ENCODE measurements around the gene MROH9. TPM values are rescaled to one million over a fixed set of nuclear protein-coding genes. Genes with fewer than 3 reads are reported as not detected.

Gene MROH9
- total and polyA plus RNA-seq, 2 of the 13 experiments (the other 11 are each of a cell fraction or from before 2014, with no cell fraction given) = not detected

DNA sequence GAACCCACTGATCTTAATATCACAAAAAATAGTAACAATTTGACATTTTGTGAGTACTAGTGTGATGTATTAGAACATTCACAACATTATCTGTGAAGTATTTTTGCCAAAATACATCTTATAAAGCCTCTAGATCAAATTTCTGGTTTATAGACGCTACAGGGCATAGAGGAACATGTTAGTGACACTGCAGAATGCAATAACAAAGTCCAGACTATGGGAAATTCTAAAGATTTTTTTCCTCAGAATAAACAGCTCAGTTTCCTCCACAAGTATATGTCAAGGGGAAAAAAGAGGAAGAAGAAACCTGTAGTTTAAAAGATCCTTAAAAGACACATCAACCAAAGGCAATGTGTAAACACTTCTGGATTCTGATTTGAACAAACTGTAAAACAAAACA lies 26.4 kb upstream of the MROH9 start:
- 0% methylated on average over 1 of the region's 1 CpG for WGBS (ENCODE audit: low lambda C conversion rate)
- CTCF ChIA-PET (ENCODE audit: low intra/inter-chr PET ratio, low total read pairs) = no interaction called here
- TF ChIP-seq FOXM1 (CRISPR knock-in tag; IDR thresholded peaks at IDR 0.05) (no peak), ZNF639 (CRISPR knock-in tag; conservative IDR thresholded peaks at IDR 0.05) (no peak), MED1 (CRISPR knock-in tag; IDR thresholded peaks at IDR 0.05) (no peak), XRCC5 (optimal IDR thresholded peaks at IDR 0.05; ENCODE audit: low read length) (no peak), CEBPB (IDR thresholded peaks at IDR 0.05; ENCODE audit: borderline replicate concordance, low read depth, low read length) (no peak), CCDC6 (CRISPR knock-in tag; IDR thresholded peaks at IDR 0.05) (no peak), ZNF577 (CRISPR knock-in tag; IDR thresholded peaks at IDR 0.05; ENCODE audit: borderline replicate concordance, low read depth) (no peak), KLF12 (CRISPR knock-in tag; IDR thresholded peaks at IDR 0.05; ENCODE audit: borderline replicate concordance) (no peak), ZNF292 (CRISPR knock-in tag; IDR thresholded peaks at IDR 0.05; ENCODE audit: borderline replicate concordance, low read depth) (no peak), ZNF251 (CRISPR knock-in tag; IDR thresholded peaks at IDR 0.05) (no peak)
- TF ChIP-seq, protein P1, sequence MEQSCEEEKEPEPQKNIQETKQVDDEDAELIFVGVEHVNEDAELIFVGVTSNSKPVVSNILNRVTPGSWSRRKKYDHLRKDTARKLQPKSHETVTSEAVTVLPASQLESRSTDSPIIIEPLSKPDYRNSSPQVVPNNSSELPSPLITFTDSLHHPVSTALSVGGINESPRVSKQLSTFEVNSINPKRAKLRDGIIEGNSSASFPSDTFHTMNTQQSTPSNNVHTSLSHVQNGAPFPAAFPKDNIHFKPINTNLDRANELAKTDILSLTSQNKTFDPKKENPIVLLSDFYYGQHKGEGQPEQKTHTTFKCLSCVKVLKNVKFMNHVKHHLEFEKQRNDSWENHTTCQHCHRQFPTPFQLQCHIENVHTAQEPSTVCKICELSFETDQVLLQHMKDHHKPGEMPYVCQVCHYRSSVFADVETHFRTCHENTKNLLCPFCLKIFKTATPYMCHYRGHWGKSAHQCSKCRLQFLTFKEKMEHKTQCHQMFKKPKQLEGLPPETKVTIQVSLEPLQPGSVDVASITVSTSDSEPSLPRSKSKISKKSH (CRISPR knock-in tag; IDR thresholded peaks at IDR 0.05; ENCODE audit: borderline replicate concordance) = no peak
- TF ChIP-seq, protein P2, sequence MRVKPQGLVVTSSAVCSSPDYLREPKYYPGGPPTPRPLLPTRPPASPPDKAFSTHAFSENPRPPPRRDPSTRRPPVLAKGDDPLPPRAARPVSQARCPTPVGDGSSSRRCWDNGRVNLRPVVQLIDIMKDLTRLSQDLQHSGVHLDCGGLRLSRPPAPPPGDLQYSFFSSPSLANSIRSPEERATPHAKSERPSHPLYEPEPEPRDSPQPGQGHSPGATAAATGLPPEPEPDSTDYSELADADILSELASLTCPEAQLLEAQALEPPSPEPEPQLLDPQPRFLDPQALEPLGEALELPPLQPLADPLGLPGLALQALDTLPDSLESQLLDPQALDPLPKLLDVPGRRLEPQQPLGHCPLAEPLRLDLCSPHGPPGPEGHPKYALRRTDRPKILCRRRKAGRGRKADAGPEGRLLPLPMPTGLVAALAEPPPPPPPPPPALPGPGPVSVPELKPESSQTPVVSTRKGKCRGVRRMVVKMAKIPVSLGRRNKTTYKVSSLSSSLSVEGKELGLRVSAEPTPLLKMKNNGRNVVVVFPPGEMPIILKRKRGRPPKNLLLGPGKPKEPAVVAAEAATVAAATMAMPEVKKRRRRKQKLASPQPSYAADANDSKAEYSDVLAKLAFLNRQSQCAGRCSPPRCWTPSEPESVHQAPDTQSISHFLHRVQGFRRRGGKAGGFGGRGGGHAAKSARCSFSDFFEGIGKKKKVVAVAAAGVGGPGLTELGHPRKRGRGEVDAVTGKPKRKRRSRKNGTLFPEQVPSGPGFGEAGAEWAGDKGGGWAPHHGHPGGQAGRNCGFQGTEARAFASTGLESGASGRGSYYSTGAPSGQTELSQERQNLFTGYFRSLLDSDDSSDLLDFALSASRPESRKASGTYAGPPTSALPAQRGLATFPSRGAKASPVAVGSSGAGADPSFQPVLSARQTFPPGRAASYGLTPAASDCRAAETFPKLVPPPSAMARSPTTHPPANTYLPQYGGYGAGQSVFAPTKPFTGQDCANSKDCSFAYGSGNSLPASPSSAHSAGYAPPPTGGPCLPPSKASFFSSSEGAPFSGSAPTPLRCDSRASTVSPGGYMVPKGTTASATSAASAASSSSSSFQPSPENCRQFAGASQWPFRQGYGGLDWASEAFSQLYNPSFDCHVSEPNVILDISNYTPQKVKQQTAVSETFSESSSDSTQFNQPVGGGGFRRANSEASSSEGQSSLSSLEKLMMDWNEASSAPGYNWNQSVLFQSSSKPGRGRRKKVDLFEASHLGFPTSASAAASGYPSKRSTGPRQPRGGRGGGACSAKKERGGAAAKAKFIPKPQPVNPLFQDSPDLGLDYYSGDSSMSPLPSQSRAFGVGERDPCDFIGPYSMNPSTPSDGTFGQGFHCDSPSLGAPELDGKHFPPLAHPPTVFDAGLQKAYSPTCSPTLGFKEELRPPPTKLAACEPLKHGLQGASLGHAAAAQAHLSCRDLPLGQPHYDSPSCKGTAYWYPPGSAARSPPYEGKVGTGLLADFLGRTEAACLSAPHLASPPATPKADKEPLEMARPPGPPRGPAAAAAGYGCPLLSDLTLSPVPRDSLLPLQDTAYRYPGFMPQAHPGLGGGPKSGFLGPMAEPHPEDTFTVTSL (CRISPR knock-in tag; IDR thresholded peaks at IDR 0.05; ENCODE audit: borderline replicate concordance) = no peak
- TF ChIP-seq, protein P3, sequence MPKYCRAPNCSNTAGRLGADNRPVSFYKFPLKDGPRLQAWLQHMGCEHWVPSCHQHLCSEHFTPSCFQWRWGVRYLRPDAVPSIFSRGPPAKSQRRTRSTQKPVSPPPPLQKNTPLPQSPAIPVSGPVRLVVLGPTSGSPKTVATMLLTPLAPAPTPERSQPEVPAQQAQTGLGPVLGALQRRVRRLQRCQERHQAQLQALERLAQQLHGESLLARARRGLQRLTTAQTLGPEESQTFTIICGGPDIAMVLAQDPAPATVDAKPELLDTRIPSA (CRISPR knock-in tag; IDR thresholded peaks at IDR 0.05; ENCODE audit: borderline replicate concordance) = no peak
- TF ChIP-seq, protein P4, sequence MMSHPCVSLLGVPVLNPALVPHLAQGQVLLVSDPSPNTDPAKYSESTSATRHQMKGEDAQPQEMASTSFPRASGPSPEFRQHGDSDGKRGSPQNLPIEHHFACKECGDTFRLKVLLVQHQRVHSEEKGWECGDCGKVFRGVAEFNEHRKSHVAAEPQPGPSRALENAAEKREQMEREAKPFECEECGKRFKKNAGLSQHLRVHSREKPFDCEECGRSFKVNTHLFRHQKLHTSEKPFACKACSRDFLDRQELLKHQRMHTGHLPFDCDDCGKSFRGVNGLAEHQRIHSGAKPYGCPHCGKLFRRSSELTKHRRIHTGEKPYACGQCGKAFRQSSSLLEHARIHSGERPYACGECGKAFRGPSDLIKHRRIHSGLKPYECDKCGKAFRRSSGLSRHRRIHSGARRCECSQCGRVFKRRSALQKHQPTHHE (CRISPR knock-in tag; IDR thresholded peaks at IDR 0.05; ENCODE audit: borderline replicate concordance) = no peak

More for the DNA sequence above, 26.4 kb upstream of the MROH9 start:
- in situ Hi-C loops (cut with HindIII; ENCODE audit: extremely low pct_ligation_motif_present, low pct_unique_long_range_greater_than_20kb) (no loop called here), intact Hi-C loops (cut with micrococcal nuclease; ENCODE audit: unreplicated experiment) (no loop called here)
- BruUV-seq (replicated peaks) = no TSS peak
- no peaks in the 10 kb centered on the region for H3K36me3 ChIP-seq (replicated peaks in 1 of 2; ENCODE audit: control insufficient read depth in 1 of 2, insufficient read depth in 2 of 2, low read length in 2 of 2)
- H3K9me3 ChIP-seq (ENCODE audit: low read length) = no peaks in the 10 kb centered on the region
- H3K79me2 ChIP-seq (ENCODE audit: insufficient read depth, low read length) = no peaks in the 10 kb centered on the region
- no peak overlapping the region for H2AFZ ChIP-seq (ENCODE audit: low read length)
- H3K9ac ChIP-seq (ENCODE audit: insufficient read depth, low read depth, low read length) = no peak overlapping the region
- ATAC-seq = no peak
- no peak overlapping the region for H3K4me3 ChIP-seq (replicated peaks in 1 of 3; ENCODE audit: insufficient read depth in 1 of 3, low read depth in 2 of 3, low read length in 3 of 3)
- no peak overlapping the region for H3K27ac ChIP-seq (ENCODE audit: extremely low read length, insufficient read depth, low read length)
- FAIRE-seq = no peak
- H4K20me1 ChIP-seq (ENCODE audit: insufficient read depth, low read length) = no peaks in the 10 kb centered on the region
- no peaks in the 10 kb centered on the region for H3K27me3 ChIP-seq (ENCODE audit: control insufficient read depth in 1 of 2, insufficient read depth in 2 of 2, low read length in 2 of 2)
- DNase-seq (ENCODE audit: low spot score) = no peak
- no peaks in the 10 kb centered on the region for H3K4me1 ChIP-seq (ENCODE audit: insufficient read depth, low read length)
- POLR2A ChIA-PET = no interaction called here
- no peak overlapping the region for H3K4me2 ChIP-seq (ENCODE audit: low read depth, low read length)
